LNCaP clone FGC (cell line): ENCODE data around the gene PAN3.

Experiments used
- DNase-seq: peaks from one replicate; pipeline ENCODE4 v3.0.0-alpha.2; 2011; ENCODE audit warnings: low read depth
- H3K4me3 ChIP-seq: 2 replicates; pipeline ENCODE4 v1.5.1; 2011; ENCODE audit warnings: mild to moderate bottlenecking, low read depth, low read length, control low read depth
- TF ChIP-seq, protein P1 (sequence below): IDR thresholded peaks from 2 replicates; pipeline ENCODE4 v1.5.1; 2012; ENCODE audit warnings: mild to moderate bottlenecking; ENCODE audit not compliant: control insufficient read depth, insufficient read depth; ENCODE audit errors: extremely low read depth

The PAN3 gene

GRCh38 chr13:28231642-28232041, 93.3 kb downstream of the PAN3 start:
- H3K4me3 ChIP-seq = no peak overlapping the region
- TF ChIP-seq, protein P1, sequence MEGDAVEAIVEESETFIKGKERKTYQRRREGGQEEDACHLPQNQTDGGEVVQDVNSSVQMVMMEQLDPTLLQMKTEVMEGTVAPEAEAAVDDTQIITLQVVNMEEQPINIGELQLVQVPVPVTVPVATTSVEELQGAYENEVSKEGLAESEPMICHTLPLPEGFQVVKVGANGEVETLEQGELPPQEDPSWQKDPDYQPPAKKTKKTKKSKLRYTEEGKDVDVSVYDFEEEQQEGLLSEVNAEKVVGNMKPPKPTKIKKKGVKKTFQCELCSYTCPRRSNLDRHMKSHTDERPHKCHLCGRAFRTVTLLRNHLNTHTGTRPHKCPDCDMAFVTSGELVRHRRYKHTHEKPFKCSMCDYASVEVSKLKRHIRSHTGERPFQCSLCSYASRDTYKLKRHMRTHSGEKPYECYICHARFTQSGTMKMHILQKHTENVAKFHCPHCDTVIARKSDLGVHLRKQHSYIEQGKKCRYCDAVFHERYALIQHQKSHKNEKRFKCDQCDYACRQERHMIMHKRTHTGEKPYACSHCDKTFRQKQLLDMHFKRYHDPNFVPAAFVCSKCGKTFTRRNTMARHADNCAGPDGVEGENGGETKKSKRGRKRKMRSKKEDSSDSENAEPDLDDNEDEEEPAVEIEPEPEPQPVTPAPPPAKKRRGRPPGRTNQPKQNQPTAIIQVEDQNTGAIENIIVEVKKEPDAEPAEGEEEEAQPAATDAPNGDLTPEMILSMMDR = no peak
- no peak for DNase-seq

DNA sequence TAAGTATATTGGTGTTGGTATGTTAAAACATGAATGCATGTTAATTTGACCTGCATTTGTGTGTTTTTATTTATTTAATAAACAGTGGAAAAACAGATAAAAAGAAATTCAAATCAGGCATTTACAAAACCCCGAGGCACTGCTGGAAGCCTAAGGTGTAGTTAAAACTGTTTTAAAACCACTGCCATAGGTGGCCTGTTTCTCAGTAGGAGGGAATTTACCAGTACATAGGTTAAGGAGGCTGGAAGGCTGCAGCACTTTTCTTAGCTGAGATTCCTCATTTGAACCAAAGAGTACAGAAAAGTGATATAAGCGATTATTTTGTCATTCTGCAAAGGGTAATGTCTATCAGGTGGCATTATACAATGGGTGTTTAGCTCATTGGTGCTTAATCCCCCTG, 99.6 kb downstream of the PAN3 start:
- no peak overlapping the region for H3K4me3 ChIP-seq
- TF ChIP-seq, protein P1 = no peak
- no peak for DNase-seq

DNA sequence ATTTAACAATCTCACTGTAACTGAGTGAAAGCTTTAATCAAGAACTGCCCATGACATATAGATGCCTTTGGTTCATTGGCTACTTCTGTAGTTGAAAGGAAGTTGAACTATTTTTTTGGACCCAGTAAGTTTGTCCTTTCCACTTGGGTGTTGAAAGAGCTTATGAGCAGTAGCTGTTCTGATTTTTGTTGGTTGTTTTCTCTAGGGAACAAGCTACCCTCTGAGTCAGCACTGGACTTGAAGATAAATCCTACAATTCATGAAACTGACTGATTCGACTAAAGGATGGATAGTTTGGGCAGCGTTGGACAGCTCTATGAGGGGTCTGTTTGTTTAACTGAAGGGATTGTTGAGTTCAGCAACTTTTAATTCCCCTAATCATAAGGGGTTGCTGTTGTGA, 101.0 kb downstream of the PAN3 start:
- TF ChIP-seq, protein P1 = no peak
- DNase-seq = no peak
- no peak overlapping the region for H3K4me3 ChIP-seq

GRCh38 chr13:28245465-28245864, 107.1 kb downstream of the PAN3 start:
- TF ChIP-seq, protein P1 = no peak
- H3K4me3 ChIP-seq = no peak overlapping the region
- no peak for DNase-seq

DNA sequence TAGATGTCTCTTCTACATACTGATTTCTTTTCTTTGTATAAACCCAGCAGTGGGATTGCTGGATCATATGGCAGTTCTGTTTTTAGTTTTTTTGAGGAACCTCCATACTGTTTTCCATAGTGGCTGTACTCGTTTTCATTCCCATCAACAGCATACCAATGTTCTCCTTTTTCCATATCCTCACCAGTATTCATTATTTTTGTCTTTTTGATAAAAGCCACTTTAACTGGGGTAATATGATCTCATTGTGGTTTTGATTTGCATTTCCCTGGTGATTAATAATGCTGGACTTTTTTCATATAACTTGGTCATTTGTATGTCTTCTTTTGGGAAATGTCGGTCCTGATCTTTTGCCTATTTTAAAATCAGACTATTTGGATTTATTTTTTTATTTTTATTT, 108.5 kb downstream of the PAN3 start:
- TF ChIP-seq, protein P1 = no peak
- DNase-seq = no peak
- H3K4me3 ChIP-seq = no peak overlapping the region

- TF ChIP-seq, protein P1 = no peak
- DNase-seq = no peak
- H3K4me3 ChIP-seq = no peak overlapping the region
Observed at GRCh38 chr13:28248080-28248479, 109.7 kb downstream of the PAN3 start.

DNA sequence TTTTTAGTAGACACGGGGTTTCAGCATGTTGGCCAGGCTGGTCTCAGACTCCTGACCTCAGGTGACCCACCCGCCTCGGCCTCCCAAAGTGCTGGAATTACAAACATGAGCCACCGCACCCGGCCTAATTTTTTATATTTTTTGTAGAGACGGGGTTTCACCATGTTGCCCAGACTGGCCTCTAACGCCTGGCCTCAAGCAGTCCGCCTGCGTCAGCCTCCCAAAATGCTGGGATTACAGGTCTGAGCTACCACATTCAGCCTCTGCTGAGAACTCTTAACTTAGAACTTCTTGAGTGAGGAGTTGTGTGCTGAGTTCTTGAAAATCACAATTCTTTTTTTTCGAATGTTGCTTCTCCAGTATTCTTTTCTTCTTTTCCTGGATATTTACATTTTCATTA, 112.2 kb downstream of the PAN3 start:
- DNase-seq = no peak
- TF ChIP-seq, protein P1 = no peak
- H3K4me3 ChIP-seq = no peak overlapping the region
